GM10266 (cell line): ENCODE results near the gene ZXDA.
A peak's percentile ranks its signal among the peaks of the same experiment; 100 is the strongest.
"Not testable (repeated sequence)": the region's sequence is repeated elsewhere in the genome, so short reads cannot be mapped to it uniquely, and the experiment has no call there.

Experiments
- DNase-seq: peaks from one replicate; pipeline ENCODE4 v3.0.0; 2012; ENCODE audit errors: extremely low spot score
- TF ChIP-seq, protein P1 (sequence below): IDR thresholded peaks from 2 replicates; pipeline ENCODE4 v1.5.1; 2012; ENCODE audit warnings: mild to moderate bottlenecking, low read depth; ENCODE audit not compliant: control insufficient read depth, insufficient read depth; ENCODE audit errors: missing control alignments

ZXDA gene

DNA sequence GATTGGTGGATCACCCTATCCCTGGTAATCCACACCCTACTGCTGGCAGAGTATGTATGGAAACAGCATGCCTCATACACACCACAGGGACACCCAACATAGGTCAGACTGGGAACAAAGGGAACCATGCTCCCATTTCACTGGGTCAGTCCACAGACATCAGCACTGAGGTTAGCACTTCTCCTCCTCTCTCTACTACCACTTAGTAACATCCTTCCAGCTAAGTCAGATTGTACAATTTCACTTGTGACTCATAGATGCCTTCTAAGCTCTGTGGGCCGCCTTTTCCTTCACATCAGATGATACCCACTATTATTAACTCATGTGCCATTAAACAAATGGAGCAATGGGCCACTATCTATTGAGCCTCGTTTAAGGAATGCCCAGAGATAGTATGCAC is 15.5 kb upstream of the ZXDA start:
- DNase-seq, result no peak
- TF ChIP-seq, protein P1, sequence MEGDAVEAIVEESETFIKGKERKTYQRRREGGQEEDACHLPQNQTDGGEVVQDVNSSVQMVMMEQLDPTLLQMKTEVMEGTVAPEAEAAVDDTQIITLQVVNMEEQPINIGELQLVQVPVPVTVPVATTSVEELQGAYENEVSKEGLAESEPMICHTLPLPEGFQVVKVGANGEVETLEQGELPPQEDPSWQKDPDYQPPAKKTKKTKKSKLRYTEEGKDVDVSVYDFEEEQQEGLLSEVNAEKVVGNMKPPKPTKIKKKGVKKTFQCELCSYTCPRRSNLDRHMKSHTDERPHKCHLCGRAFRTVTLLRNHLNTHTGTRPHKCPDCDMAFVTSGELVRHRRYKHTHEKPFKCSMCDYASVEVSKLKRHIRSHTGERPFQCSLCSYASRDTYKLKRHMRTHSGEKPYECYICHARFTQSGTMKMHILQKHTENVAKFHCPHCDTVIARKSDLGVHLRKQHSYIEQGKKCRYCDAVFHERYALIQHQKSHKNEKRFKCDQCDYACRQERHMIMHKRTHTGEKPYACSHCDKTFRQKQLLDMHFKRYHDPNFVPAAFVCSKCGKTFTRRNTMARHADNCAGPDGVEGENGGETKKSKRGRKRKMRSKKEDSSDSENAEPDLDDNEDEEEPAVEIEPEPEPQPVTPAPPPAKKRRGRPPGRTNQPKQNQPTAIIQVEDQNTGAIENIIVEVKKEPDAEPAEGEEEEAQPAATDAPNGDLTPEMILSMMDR, result no peak

GRCh38 chrX:57918750-57919436 is 8.6 kb upstream of the ZXDA start:
- DNase-seq, result no peak
- TF ChIP-seq, protein P1, result peak; percentile 34

DNA sequence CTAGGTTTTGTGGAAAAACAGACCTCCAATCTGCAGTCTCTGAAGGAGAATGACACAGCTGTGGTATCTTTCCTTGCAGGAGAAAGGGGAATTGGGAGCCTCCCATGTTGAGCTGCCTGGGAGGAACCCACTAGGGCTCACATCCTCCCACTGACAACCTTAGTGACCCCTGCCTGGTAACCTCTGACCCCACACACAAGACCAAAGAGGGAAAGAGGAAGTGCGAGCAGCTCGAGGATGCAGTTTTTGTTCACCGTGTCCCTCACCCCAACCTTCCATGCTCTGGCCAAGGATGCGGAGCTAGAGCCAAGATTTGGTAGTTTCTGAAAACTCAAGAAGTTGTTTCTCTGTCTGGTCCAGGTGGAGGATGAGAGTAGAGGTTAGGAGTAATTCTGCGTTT is 5.4 kb upstream of the ZXDA start:
- TF ChIP-seq, protein P1, result no peak
- DNase-seq, result no peak

- peak; percentile 5 for DNase-seq
Observed at GRCh38 chrX:57909595-57910286, 517 bp downstream of the ZXDA start.

DNA sequence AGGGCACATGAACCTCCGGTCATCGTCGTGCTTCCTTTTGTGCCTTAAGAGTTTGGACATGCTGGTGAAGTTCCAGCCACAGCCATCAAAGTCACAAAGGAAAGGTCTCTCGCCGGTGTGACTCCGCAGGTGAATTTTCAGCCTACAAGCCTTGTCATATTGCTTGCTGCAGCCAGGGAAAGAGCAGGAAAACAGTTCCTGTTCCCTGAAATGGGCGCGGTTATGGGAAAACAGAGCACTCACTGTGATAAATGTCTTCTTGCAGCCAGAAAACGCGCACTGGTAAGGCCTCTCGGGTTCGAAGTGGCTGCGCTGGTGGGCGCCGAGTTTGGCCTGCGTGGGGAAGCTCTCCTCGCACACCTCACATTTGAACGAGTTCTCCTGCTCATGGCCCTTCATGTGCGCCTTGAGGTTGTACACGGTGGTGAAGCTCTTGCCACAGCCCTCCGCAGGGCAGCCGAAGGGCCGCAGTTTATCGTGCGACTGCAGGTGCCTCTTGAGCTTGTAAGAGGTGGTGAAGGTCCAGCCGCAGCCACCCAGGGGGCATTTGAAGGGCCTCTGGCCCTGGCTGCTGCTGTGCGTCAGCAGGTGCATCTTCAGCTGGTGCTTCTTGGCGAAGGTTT is 1.2 kb downstream of the ZXDA start:
- not testable (repeated sequence) for DNase-seq

- TF ChIP-seq, protein P1, result no peak
- DNase-seq, result no peak
Observed at GRCh38 chrX:57906790-57907189, 3.5 kb downstream of the ZXDA start.

DNA sequence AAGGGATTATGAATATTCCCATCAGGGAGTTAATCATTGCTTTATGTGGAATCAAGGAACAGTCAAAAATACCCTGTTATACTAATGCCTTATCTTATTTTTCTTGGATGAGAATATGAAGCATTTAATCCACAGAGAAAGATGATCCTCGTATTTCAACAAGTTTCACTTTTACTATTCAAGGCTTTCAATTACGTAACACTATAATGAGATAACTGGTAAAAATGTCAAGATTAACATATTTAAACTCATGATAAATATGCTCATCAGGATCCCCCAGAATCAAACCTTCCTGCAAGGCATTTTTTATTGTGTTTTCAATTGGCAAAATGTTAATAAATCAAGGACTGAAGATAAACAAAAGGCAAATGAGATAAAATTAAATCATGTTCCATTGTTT is 5.1 kb downstream of the ZXDA start:
- DNase-seq, result no peak
- TF ChIP-seq, protein P1, result no peak

DNA sequence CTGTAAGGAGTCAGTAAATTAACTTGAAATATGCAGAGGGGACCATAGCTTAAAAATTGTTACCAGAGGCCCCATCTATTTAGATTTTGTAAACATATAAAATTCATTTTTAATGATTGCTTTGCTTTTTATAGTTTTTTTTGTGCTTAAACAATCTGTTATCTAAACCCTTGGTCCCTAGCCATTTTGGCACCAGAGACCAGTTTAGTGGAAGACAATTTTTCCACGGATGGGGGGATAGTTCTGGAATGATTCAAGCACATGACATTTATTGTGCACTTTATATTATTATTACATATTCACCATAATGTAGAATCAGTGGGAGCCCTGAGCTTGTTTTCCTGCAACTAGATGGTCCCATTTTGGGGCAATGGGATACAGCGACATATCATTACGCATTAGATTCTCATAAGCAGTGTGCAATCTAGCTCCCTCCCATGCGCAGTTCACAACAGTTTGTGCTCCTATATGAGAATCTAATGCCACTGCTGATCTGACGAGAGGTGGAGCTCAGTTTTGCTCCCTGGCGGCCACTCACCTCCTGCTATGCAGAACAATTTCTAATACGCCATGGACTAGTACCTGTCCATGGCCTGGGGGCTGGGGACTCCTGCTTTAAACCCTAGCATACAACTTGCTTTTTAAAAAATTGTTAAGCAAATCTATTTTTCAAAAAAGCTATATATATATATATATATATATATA is 5.9 kb downstream of the ZXDA start:
- DNase-seq, result no peak
- TF ChIP-seq, protein P1, result no peak
